Cerebellar nuclear complex (tissue), 1 donor: ENCODE results near the gene ZEB2.

Source experiments
- DNase-seq, 2 experiments: peaks; one replicate each; lab custom pipeline; 2025; lab: John Stamatoyannopoulos, UW

ZEB2 gene

DNA sequence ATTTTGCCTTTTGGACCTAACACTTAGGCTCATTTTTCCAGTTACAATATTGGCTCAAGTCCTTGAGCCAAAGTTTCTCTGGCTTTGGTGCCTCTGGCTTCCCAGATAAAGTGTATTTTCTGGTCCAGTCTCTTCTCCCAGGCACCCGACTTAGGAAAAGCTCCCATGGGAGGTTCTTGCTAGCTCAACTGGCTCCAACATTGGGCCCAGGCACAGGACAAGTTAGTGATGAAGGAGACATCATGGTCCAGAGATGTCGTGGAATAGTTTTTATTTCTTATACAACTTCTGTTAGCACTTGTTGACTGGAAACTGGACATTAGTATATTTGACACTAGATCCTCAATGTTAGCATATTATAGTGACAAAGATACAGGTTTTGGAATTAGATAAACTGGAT is 8.2 kb upstream of the ZEB2 start:
- no peak for DNase-seq

DNA sequence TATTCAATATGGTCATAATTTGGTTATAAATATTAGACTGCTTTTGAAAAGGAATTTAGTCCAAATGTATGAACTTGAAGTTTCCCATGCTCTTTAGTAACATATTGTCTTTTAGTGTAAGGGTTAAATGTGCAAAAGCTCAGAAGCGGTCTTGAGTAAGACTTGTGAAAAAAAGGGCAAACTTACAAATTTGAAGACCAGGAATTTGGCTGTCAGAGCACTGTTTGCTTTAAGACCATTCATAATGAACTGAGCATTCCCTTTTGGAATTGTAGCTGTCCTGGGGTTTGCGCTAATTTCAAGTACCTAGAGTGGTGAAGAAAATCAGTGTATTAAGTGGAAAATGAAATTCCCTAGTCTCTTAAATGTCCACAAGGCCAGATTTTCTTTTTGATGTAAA is 6.9 kb upstream of the ZEB2 start:
- no peak for DNase-seq

DNA sequence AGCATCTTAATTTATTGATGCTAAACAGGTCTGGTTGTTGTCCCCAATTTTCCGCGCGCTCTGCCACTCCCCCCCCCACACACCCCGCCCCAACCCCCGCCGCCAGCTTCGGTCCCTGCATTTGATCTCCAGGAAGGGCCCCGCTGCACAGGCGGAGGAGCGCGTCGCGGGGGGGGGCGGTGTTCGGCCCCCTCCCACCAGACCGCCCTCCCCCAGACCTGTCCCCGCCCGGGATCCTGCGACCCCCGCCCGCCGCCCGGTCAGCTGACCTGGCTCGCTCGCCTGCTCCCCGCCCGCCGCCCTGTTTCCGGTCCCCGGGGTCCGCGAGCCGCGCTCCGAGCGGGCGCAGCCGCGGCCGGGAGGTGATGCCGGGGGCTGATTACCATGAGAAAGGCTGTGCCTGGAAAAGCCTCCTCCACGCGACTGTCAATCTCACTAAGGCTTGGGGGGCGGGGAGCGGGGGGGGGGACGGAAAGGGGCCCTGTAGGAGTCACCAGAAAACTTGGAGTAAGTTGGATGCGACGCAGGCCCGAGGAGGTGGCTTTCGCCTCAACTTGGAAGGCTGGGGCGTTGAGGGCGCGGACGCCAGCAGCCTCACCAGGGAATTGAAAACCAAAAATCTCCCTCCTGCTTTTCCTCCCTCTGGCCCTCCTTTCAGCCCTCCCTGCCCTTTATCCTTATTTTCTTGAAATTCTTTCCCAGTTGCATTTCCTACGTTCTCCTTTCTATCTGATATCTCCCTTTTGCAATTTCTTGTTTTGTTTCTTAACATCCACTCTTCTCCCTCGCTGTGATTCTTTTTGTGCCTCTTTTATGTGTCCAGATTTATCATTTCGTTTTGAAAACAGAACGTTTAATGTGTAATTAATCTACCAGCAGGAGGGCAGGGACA is 4.4 kb upstream of the ZEB2 start:
- no peak for DNase-seq

DNA sequence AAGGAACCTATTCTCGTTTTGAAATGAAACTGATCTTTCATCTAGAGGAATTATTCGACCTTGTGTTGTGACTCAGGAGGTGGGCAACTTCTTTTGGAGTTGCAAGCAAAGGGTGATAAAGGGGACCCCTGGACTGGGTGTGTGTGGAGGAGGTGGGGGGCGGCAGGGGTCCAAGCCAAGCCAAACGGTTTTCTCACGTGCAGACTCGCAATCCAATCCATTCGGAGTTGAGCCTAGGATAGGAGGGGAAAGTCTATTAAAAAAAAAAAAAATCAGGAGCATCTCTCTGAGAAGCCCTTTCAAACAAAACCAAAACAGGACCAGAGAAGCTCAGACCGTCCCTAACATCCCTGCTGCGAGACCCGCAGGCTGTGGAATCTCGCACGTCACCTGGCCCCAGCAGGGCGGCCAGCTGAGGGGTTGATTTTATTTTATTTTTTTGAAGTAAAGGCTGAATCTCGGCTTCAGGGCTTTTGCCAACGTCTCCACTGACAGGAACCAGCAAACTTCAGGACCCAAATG is 3.7 kb upstream of the ZEB2 start:
- DNase-seq: no peak

DNA sequence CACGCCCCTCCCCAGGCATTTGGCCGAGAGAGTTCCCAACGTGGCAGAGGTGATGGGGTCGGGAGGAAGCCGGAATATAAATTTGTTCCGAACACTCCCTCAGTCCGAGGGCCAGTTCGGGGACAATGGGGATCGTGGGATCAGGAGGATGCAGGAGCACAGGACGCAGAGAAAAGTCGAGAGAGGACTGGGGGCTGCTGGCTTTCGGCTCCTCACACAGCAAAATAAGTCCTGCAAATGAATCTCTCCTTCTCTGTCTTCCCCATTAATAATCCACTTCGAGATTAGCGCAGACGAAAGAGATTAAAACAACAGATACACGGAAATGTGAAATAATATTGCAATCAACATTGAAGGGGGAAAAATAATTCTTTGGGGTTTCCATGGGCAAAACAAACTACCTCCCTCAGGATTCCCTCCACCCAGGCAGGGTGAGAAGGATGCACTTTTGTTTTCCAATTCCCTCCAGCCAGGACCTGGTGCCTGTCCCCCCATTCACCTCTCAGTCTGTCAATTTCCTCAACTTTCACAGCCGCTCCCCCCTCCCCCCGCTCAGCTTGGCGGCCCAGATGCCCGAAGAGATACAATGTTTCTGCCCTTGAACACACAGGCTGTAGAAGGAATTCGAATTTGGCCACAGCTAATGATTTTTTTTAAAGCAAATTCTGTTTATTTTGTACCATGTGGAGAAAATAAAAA is 3.1 kb upstream of the ZEB2 start:
- no peak for DNase-seq

DNA sequence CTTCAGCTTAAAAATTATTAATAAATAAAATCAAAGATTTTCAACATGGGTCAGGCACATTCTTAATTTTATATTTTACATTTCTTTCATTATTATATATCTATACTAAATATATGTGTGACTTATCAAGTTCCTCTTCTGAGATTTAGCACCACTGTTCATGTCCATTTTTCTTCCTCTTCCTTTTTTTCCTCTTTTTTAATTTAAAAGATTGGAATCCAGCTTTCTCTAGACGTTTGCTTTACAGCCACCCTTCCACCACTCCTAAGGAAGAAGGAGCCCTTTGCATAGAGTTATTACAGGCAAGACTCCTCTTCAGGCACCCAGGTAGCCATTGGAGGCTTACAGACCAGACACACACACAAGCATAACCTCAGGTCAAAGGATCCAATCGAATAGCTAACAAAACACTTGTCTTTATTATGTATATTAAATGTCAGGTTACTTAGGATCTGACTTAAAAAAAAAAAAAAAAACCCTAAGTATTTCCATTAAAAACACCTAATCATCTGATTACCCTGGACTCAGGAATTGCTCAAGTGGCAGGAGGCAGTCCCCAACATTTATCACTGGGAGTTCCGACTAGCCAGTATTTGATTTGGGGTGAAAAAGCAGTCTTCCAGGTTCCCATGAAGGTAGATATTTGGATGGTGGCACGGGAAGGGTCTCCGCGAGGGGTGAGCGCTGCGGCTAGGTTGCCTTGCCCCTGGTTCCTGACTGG is 2.4 kb upstream of the ZEB2 start:
- DNase-seq: no peak

DNA sequence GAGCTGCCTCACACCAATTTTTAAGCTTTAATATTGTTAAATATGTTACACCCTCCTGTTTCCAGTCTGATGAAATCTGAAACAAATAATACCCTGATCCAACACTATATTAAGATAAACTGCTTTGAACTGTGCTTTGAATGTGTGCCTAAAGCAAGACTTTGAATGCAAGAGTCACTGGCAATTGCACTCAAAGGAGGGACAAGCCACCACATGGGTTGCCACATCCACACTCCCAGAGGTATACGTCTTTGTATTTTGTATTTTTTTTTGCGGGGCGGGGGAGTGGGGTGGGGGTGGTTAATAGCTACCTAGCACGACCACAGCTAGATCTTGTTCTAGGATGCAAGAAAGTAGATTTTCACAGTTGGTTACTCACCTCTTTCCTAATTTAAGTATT is 1.8 kb upstream of the ZEB2 start:
- no peak for DNase-seq

DNA sequence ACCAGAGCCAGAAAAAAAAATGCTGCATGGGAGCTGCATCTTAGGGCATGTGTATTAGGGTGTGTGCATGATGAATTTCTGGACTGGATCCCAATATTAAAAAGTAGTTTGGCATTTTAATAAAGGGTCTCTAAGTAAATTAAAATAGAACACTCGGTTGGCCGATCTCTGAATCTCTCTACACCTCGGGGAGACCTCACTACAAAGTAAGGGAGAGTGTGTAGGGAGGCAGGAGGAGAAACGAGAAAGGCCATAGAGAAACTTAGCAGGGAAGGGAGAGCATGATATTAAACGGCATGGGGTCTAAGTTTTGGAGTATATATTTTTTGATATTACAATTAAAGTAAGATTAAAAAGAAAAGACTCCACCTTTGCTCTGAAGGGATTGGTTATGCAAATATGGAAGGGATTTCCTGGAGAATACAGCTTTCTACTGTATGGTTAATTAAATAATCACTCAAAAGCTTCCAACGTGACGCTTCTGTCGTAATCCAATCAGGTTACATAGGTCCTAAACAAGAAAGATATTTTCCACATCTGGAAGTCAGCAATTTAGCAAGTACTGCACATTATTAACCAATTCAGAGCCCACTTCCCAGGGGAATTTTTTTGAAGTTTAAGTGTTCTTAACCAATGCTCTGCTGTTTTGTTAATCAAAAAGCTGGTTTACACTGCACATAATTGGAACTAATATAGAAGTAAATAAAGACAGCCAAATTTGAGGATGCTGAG is 1.0 kb upstream of the ZEB2 start:
- no peak for DNase-seq

DNA sequence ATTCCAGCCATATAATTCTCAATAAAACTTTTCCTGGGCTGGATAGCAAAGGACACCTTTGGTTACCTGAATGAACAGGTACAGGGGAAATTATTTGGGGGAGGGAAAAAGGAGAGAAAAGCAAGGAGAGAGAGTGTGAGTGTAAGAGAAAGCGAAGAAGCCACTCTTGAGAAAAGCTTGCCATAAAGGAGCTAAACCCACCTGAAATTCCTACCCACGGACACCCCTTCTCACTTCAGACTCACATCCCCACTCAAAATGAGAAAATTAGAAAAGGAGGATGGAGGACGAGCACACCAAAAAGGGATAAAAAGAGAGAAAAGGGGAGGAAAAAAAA is 354 bp downstream of the ZEB2 start:
- no peak for DNase-seq

DNA sequence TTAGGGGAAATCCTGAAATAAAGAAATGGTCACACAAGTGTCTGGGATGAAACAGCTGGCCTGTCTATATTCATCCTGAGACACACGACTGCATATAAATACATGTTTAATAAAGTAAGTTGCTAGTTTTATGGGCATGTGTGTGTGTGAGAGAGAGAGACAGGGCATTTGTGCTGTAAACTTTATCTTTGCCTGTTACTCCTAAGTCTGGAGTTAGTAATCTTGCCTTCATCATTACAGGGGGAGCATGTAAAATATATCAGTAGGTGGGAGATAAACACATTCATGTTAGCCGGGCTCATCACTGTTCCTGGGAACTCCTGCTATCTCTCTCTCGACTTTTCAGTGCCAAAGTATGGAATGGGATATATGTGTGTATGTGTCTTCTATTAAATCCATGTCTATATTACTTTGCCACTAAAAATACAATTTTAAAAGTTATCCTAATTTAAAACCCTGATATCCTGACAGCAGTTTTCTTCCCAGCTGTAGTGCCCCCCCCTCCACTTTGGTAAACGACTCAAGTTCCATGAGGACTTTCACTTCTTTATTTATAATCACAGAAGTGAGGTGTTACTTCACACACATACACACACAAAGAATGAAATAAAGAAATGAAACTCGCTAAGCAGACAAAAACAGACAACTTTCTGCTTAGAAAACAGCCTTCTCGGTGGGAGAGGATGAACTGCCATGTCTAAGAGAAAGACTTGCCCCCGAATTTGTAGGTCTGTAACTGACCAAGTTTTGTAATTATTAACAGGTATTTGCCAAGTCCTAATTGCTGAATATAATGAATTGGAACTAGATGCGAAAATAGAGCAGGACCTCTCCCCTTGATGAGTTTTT is 947 bp downstream of the ZEB2 start:
- no peak for DNase-seq

DNA sequence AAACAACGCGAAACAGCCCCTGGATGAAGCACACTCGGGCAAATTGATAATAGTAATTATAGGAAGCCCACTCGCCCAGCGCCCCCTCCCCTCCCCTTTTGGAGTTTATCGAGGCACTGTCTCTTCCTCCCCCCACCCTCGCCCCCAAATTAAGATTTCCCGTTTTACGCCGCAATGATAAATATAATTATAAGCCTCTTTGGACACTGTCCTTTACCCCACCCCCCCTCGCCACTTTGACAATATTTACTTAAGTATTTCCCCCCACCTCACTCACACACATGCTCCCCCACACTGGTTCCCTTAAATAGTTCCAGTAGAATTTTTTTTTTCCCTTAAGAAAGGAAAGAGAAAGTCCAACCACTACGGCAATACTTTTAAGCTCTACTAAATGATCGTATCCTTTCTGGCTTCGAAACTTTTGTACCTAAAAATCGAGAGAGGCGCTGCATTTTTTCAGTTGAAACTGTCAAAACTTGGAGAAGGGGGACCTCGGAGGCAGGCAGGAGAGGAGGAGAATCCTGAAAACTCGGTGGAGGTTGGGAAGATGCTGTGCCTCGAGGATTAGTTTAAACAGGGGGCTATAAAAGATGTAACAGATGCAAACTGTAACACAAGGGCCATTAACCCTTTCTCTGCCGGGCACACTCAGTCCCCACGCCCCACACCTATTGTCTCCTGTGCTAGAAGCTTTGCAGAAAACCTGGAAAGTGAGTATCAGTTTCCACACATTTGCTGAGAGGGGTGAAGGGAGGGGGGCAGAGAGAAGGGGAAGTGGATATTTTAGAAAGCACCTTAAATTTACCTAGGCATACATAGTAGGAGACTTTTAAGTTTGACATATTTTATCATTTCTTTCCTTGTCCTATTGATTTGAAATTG is 1.8 kb downstream of the ZEB2 start:
- no peak for DNase-seq

DNA sequence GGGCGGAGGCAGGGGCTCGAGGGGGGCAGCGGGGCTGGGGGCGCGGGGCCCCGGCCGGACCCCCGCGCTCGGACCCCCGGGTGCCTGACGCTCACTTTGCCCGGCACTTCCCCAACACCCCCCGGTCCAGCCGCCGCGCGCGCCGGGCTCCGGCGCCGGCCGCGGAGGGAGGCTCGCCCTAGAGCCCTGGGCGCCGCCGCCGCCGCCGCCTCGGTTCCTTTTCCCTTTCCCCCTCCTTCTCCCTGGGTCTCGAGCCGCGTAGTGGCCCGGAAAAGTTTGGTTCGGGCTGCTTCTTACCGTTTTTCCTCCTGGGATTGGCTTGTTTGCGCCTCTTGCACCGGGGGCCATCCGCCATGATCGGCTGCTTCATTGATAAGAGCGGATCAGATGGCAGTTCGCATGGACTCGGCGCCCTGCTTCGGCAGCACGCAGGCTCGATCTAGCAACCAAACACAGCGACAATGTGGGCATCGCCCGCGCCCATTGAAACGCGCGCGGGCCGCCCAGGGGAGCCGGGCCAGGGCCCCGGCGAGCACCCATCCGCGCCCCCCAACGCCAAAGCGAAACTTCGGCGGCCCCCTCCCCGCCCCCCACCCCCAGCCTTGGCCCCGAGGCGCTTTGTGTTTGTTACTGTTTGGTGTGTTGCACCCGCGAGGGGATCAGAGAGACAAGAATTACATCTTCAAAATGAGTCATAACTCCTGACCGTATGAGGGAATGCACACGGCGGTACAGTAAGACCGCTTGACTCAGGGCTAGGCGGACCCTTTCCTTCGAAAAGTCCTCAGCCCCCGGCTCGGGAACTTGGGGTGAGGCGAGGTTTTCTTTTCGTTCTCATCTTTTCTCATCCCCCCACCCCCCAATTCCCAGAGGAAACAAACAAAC is 2.7 kb downstream of the ZEB2 start:
- no peak for DNase-seq

DNA sequence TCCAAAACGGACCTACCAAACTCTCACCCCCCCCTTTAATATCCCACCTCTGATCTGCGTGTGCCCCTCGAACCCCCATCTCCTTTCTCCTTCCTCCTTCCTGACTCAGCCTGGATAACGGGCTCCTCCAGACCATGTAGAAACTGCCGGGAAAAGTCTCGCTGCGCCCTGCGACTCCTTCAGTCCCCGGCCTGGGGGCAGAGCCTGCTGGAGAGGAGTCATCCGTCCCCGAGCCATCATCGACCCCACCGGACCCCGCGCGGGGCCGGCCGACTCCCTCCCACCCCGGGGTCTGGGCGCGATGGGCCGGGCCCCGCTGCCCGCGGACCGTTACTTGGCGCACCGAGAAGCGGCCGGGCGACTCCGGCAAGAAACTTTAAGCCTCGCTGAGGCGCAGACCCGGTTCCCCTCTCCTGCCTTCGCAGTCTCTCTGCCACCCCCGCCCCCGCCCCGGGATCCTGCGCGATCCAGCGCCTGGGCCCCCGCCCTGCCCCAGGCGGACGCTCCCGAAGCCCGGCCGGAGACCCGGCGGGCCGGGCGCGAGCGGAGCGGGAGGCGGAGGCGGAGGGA is 3.4 kb downstream of the ZEB2 start:
- no peak for DNase-seq

DNA sequence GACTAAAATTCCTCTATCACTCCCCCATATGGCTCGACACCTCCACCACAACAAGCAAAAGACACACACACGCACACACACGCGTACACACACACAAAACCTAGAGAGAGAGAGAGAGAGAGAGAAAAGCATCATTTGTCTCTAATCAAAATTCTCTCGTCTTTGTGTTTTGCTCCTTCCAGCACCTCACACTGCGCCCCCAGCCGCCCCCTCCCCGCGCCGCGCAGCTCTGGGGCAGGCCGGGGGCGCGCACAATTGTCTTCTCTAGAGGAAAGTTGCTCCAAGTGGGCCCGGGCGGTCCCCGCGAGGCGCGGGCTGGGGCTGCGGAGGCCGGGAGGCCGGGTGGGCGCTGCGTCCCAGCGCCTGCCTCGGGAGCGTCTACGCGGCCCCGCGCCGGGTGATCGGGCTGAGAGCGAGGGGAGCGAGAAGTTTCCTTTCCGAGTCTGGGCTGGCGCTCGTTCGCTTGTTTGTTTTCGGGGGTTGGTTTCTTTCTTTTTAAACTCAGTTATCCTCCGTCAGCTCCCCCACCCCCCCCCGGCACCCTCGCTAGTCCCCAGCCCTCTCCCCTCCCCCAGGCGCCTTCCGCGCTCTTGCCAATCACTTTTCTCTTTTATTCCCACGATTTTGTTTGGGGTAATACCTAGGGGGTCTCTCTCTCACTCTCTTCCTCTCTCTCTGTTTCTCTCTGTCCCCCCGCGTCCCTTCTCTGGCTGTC is 4.1 kb downstream of the ZEB2 start:
- DNase-seq: no peak

DNA sequence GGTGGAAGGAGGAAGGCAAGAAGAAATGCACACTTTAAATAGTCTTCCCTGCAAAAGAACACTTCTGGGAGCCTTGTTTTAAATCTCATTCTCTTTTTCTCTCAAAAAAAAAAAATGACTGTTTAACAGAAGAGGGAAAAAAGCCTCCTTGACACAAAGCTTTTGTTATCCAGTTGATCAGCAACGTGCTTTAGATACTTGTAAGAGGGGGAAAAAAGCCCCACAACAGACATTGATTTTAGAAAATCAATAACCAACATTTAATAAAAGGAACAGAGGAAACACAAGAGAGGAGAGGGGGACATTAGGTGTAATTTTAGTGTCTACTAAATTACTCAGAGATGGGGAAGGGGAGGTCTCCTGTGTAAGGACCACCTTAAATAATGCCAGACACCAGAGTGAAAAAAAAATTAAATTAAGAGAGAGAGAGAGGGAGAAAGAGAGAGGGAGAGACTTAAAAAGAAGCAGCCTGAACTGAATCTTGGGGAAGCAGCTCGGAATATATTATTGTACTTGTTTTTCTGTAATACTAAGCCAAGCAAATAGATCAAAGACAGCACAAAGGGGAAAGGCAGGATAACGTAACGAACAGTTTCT is 4.7 kb downstream of the ZEB2 start:
- no peak for DNase-seq

DNA sequence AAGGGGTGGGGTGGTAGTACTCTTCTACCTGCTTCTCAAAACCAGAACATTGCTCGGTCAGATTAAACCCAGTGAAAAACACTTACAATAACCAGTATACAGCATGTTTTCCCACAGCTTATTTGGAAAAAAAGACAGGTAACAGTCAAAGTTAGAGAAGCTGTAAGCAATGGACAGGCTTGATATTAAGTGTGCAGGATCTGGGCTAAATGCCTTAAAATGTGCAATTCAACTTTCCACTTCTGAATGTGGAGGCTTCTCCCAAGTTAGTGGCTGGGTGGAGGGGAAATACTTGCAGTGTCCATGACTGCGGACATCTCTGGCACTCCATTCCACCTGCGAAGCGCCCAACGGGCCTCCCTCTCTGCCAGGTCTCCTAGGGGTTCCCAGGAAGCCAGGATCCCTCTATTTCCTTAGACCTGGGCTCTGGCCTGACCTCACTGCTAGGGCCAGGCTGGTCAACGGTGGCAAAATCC is 5.3 kb downstream of the ZEB2 start:
- no peak for DNase-seq

DNA sequence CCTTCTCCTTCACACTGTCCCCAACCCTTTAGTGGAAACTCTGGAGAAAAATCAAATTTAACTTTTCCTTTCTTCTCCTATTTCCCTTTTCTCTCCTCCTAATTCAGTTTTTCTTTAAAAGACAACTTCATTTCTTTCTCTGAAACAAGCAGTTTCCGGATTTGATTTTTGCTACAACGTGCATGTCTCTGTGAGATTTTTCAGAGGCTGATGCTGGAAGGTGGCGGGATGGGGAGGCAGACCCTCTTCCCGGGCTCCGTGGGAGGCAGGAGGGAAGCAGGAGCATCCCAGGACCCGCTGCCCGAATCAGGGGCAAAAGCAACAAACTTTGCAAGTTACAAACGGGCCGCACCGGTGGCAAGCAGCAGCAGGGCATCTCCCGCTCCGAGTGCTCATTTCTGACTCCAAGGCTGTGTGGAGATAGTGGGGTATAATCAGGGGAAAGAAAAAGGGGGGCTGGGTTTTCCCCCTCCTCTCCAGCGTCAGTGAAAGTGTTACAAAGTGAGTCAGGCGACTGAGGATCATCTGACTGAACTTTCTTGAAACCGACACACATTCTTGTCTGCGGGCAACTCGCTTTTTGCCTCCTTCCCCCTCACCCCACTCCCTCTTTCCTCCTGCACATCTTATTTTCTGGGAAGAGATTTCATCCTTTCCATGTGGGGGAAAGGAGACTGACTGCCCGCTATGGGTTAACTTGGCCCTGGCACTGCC is 6.4 kb downstream of the ZEB2 start:
- no peak for DNase-seq
